SK-N-SH (cell line): ENCODE results near the gene CLASP2. TPM values are rescaled to one million over a fixed set of nuclear protein-coding genes. Genes with fewer than 3 reads are reported as not detected.

Experiments
- CTCF ChIA-PET: fragments of 300-600, 350-600 bp; formaldehyde crosslinking; extraction: SDS; loops from one replicate; lab custom pipeline; 2021; lab: Yijun Ruan, JAX
- POLR2A ChIA-PET: fragments of 350-600 bp; sonication (Branson Sonifier 250); formaldehyde crosslinking; extraction: SDS; loops from one replicate; lab custom pipeline; 2020; ENCODE audit warnings: antibody characterized with exemption, inconsistent platforms; lab: Yijun Ruan, JAX
- DNase-seq: peaks from one replicate; pipeline ENCODE4 v3.0.0; 2012
- H2AFZ ChIP-seq: fragments of 200-600 bp; sonication (generic); 2 replicates; pipeline ENCODE4 v1.8.1; 2016; ENCODE audit warnings: antibody characterized with exemption, mild to moderate bottlenecking, low read depth
- H3F3A ChIP-seq: fragments of 200-600 bp; sonication (generic); replicated peaks from 2 replicates; pipeline ENCODE3; 2016; ENCODE audit warnings: antibody characterized with exemption, mild to moderate bottlenecking; ENCODE audit not compliant: insufficient read depth
- H3K27ac ChIP-seq, 2 experiments: fragments of 200-500 bp in 1 of 2; fragments of 200-600 bp in 1 of 2; sonication (Bioruptor generic) in 1 of 2; sonication (generic), shearing (Covaris generic) in 1 of 2; 2 replicates each; pipeline versions ENCODE4 v1.5.1 to v1.6.1; 2014 to 2016; ENCODE audit warnings: low read depth in 2 of 2, inconsistent platforms in 1 of 2, low read length in 1 of 2, mild to moderate bottlenecking in 1 of 2, mixed read lengths in 1 of 2
- H3K27me3 ChIP-seq: fragments of 200-600 bp; sonication (generic), shearing (Covaris generic); 2 replicates; pipeline ENCODE4 v1.6.1; 2016; ENCODE audit warnings: mixed run types; ENCODE audit not compliant: insufficient read depth
- H3K36me3 ChIP-seq, 2 experiments: fragments of 200-500 bp in 1 of 2; fragments of 200-600 bp in 1 of 2; sonication (Bioruptor generic) in 1 of 2; sonication (generic) in 1 of 2; replicated peaks in 1 of 2; 2 replicates each; pipeline versions ENCODE3 to v1.5.1; 2014 to 2016; ENCODE audit warnings: low read length in 1 of 2, mild to moderate bottlenecking in 1 of 2; ENCODE audit not compliant: insufficient read depth in 2 of 2, control insufficient read depth in 1 of 2
- H3K4me1 ChIP-seq, 2 experiments: fragments of 200-500 bp in 1 of 2; fragments of 200-600 bp in 1 of 2; sonication (Bioruptor generic) in 1 of 2; sonication (generic), shearing (Covaris generic) in 1 of 2; 2 replicates each; pipeline versions ENCODE4 v1.5.1 to v1.6.1; 2014 to 2016; ENCODE audit warnings: low read depth in 1 of 2, low read length in 1 of 2, mixed run types in 1 of 2; ENCODE audit not compliant: insufficient read depth in 2 of 2, control insufficient read depth in 1 of 2
- H3K4me2 ChIP-seq: fragments of 200-600 bp; sonication (generic), shearing (Covaris generic); 2 replicates; pipeline ENCODE4 v1.6.1; 2017; ENCODE audit warnings: mixed run types
- H3K4me3 ChIP-seq, 2 experiments: fragments of 200-500 bp in 1 of 2; fragments of 200-600 bp in 1 of 2; sonication (Bioruptor generic) in 1 of 2; sonication (generic), shearing (Covaris generic) in 1 of 2; 2 replicates each; pipeline versions ENCODE4 v1.5.1 to v1.8.1; 2014 to 2016; ENCODE audit warnings: low read depth in 2 of 2, inconsistent platforms in 1 of 2, low read length in 1 of 2, mild to moderate bottlenecking in 1 of 2, mixed read lengths in 1 of 2, moderate library complexity in 1 of 2
- H3K79me2 ChIP-seq: fragments of 200-600 bp; sonication (generic); 2 replicates; pipeline ENCODE4 v1.8.1; 2017; ENCODE audit warnings: mild to moderate bottlenecking; ENCODE audit not compliant: insufficient read depth
- H3K9ac ChIP-seq: fragments of 200-600 bp; sonication (generic); 2 replicates; pipeline ENCODE4 v1.6.1; 2017; ENCODE audit warnings: mixed run types
- H3K9me2 ChIP-seq: fragments of 200-600 bp; sonication (generic); 2 replicates; pipeline ENCODE4 v1.6.1; 2017; ENCODE audit warnings: mixed run types
- H3K9me3 ChIP-seq: fragments of 200-600 bp; sonication (generic); 2 replicates; pipeline ENCODE4 v1.6.1; 2017; ENCODE audit warnings: mixed run types, mild to moderate bottlenecking, moderate library complexity
- H4K20me1 ChIP-seq: fragments of 200-600 bp; sonication (generic); 2 replicates; pipeline ENCODE4 v1.6.1; 2017; ENCODE audit warnings: mild to moderate bottlenecking, mixed run types; ENCODE audit not compliant: insufficient read depth
- CHD2 ChIP-seq: fragments of 150-350 bp; IDR thresholded peaks from 2 replicates; pipeline ENCODE4 v1.6.1; 2018; ENCODE audit warnings: low read length; ENCODE audit not compliant: partially characterized antibody
- CTCF ChIP-seq: fragments of 200-600 bp; sonication (generic); IDR thresholded peaks from 2 replicates; pipeline ENCODE4 v1.6.1; 2017; ENCODE audit warnings: antibody characterized with exemption, mild to moderate bottlenecking, moderate library complexity
- EP300 ChIP-seq, 2 experiments: IDR thresholded peaks; 2 replicates each; pipeline versions ENCODE4 v1.4.0 to v1.6.1; 2012; ENCODE audit warnings: borderline replicate concordance in 1 of 2, low read depth in 1 of 2, low read length in 1 of 2
- FOXJ3 ChIP-seq: sonication (generic); formaldehyde crosslinking; IDR thresholded peaks from 2 replicates; pipeline ENCODE4 v1.5.1; 2020; ENCODE audit warnings: mild to moderate bottlenecking, missing genetic modification reagents
- GABPA ChIP-seq: IDR thresholded peaks from 2 replicates; pipeline ENCODE4 v1.4.0; 2012; ENCODE audit warnings: low read depth, mild to moderate bottlenecking
- GATA2 ChIP-seq: sonication (generic); formaldehyde crosslinking; IDR thresholded peaks from 2 replicates; pipeline ENCODE4 v1.5.0; 2020; ENCODE audit warnings: mild to moderate bottlenecking, missing genetic modification reagents
- JUND ChIP-seq: IDR thresholded peaks from 2 replicates; pipeline ENCODE4 v1.4.0; 2012
- MEF2A ChIP-seq: IDR thresholded peaks from 2 replicates; pipeline ENCODE4 v1.4.0; 2012; ENCODE audit warnings: low read depth, borderline replicate concordance
- NFIC ChIP-seq: IDR thresholded peaks from 2 replicates; pipeline ENCODE4 v1.4.0; 2012; ENCODE audit warnings: borderline replicate concordance
- NRF1 ChIP-seq: IDR thresholded peaks from 2 replicates; pipeline ENCODE4 v1.6.1; 2012; ENCODE audit warnings: low read depth, mild to moderate bottlenecking, low read length
- PBX3 ChIP-seq: IDR thresholded peaks from 2 replicates; pipeline ENCODE4; 2012
- REST ChIP-seq: IDR thresholded peaks from 2 replicates; pipeline ENCODE4 v1.6.1; 2012; ENCODE audit warnings: mild to moderate bottlenecking, low read depth, low read length, moderate library complexity
- SIN3A ChIP-seq: IDR thresholded peaks from 2 replicates; pipeline ENCODE4 v1.6.1; 2012; ENCODE audit warnings: low read depth, mild to moderate bottlenecking, low read length, moderate library complexity, borderline replicate concordance
- USF2 ChIP-seq: fragments of 150-350 bp; IDR thresholded peaks from 2 replicates; pipeline ENCODE4 v1.6.1; 2017; ENCODE audit warnings: antibody characterized with exemption, low read length, low read depth, borderline replicate concordance
- WGBS: methylation state at CpG from one replicate; pipeline ENCODE4 v1.1.6; 2017; ENCODE audit warnings: low lambda C conversion rate; 5-methylcytosine and 5-hydroxymethylcytosine counted together
- polyA plus RNA-seq, 3 experiments: library from polyadenylated mRNA; depleted of rRNA; stranded (reverse); fragments of >200 nt; gene quantifications; 2 replicates each; pipeline ENCODE4 v1.2.3, GENCODE V29; 2012
- TF ChIP-seq, protein P1 (sequence below): fragments of 150-350 bp; IDR thresholded peaks from 2 replicates; pipeline ENCODE4 v1.6.1; 2016; ENCODE audit warnings: mild to moderate bottlenecking, low read depth, low read length

CLASP2 gene
- polyA plus RNA-seq, 1 of the 3 experiments (the other 2 are of a cell fraction), result 13.2 TPM

DNA sequence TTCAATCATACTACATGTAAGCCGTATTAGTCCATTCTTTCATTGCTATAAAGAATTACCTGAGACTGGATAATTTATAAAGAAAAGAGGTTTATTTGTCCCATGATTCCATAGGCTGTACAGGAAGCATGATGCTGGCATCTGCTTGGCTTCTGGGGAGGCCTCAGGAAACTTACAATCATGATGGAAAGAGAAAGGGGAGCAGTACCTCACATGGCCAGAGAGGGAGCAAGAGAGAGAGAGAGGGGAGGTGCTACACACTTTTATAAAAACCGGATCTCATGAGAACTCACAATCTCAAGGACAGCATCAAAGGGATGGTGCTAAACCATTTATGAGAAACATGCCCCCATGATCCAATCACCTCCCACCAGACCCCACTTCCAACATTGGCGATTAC is 14.3 kb upstream of the CLASP2 start:
- no peaks in the 10 kb centered on the region for H3K79me2 ChIP-seq
- no peaks in the 10 kb centered on the region for H3K9me2 ChIP-seq
- H4K20me1 ChIP-seq, result no peaks in the 10 kb centered on the region
- no peak overlapping the region for H2AFZ ChIP-seq
- no peaks in the 10 kb centered on the region for H3K4me1 ChIP-seq
- no peak overlapping the region for H3K9ac ChIP-seq
- H3F3A ChIP-seq, result no peaks in the 10 kb centered on the region
- H3K4me3 ChIP-seq, result no peak overlapping the region
- WGBS, result 67% methylated on average over 3 of the region's 3 CpGs
- no peak overlapping the region for H3K27ac ChIP-seq
- no peak overlapping the region for H3K4me2 ChIP-seq
- DNase-seq, result no peak
- H3K36me3 ChIP-seq, result no peaks in the 10 kb centered on the region
- no peaks in the 10 kb centered on the region for H3K9me3 ChIP-seq
- POLR2A ChIA-PET, result no interaction called here
- no peak for TF ChIP-seq JUND
- TF ChIP-seq CTCF, result peak; percentile 39
- no peaks in the 10 kb centered on the region for H3K27me3 ChIP-seq
- CTCF ChIA-PET, result no interaction called here

GRCh38 chr3:33729993-33730392 is 11.9 kb upstream of the CLASP2 start:
- Histone ChIP-seq H3K4me2 (no peak overlapping the region), H3K27me3 (no peaks in the 10 kb centered on the region), H3K9me2 (no peaks in the 10 kb centered on the region), H2AFZ (0 out of 2 replicates have a peak overlapping the region, but pooled peaks have one; percentile 29), H3K9me3 (no peaks in the 10 kb centered on the region), H3F3A (no peaks in the 10 kb centered on the region), H3K27ac (no peak overlapping the region), H3K9ac (no peak overlapping the region)
- DNase-seq, result no peak
- POLR2A ChIA-PET, result no interaction called here
- CTCF ChIA-PET, result interaction anchor here (0.7 to 1.1 kb wide), 2 partner anchors 46 to 47 kb away, joined by 3 to 4 read pairs; no protein-coding TSS in a partner anchor
- 83% methylated on average over 3 of the region's 3 CpGs for WGBS
- TF ChIP-seq SIN3A (no peak), REST (no peak), NRF1 (no peak), GABPA (no peak), EP300 (IDR thresholded peaks at IDR 0.05; ENCODE audit: borderline replicate concordance in 1 of 2, low read depth in 1 of 2, low read length in 1 of 2) (no peak), NFIC (no peak), MEF2A (no peak), CHD2 (no peak), PBX3 (no peak), GATA2 (CRISPR knock-in tag) (no peak), USF2 (no peak), FOXJ3 (CRISPR knock-in tag) (no peak)
- TF ChIP-seq, protein P1, sequence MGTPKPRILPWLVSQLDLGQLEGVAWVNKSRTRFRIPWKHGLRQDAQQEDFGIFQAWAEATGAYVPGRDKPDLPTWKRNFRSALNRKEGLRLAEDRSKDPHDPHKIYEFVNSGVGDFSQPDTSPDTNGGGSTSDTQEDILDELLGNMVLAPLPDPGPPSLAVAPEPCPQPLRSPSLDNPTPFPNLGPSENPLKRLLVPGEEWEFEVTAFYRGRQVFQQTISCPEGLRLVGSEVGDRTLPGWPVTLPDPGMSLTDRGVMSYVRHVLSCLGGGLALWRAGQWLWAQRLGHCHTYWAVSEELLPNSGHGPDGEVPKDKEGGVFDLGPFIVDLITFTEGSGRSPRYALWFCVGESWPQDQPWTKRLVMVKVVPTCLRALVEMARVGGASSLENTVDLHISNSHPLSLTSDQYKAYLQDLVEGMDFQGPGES, result no peak
- TF ChIP-seq, all 33 proteins: peak for 0
- Histone ChIP-seq H3K36me3 (no peaks in the 10 kb centered on the region), H3K79me2 (no peaks in the 10 kb centered on the region), H3K4me3 (no peak overlapping the region), H3K4me1 (no peaks in the 10 kb centered on the region), H4K20me1 (no peaks in the 10 kb centered on the region)
